HepG2 (cell line): ENCODE results near the gene CACNA1D. TPM values are rescaled to one million over a fixed set of nuclear protein-coding genes. Genes with fewer than 3 reads are reported as not detected.

Source experiments
- ATAC-seq: fragments of 200-7000 bp; cut with Tn5 transposase; 3 replicates; pipeline ENCODE4 v1.9.1; 2020; ENCODE audit warnings: mild to moderate bottlenecking, moderate library complexity
- BruUV-seq: library from RNA; stranded (reverse); fragments of 400-500 nt; replicated peaks from 2 replicates; lab custom pipeline; 2021; lab: Mats Ljungman, UMichigan
- CTCF ChIA-PET: fragments of 300-600 bp; formaldehyde crosslinking; extraction: SDS; loops from one replicate; lab custom pipeline; 2021; ENCODE audit warnings: low total read pairs, inconsistent platforms, low intra/inter-chr PET ratio; lab: Yijun Ruan, JAX
- POLR2A ChIA-PET: fragments of 350-600 bp; sonication (Branson Sonifier 250); formaldehyde crosslinking; loops from one replicate; lab custom pipeline; 2020; ENCODE audit warnings: antibody characterized with exemption, inconsistent platforms; lab: Yijun Ruan, JAX
- DNase-seq: peaks from one replicate; pipeline ENCODE4 v3.0.0-alpha.2; 2015; ENCODE audit warnings: low spot score
- FAIRE-seq: peaks from 3 replicates; lab custom pipeline; 2011; peaks lifted over from hg19 to GRCh38; lab: Jason Lieb, UNC
- H2AFZ ChIP-seq: one replicate; pipeline ENCODE4 v1.6.1; 2011; ENCODE audit warnings: low read length, inconsistent platforms
- H3K27ac ChIP-seq: fragments of 300-600 bp; 3 replicates; pipeline ENCODE4 v1.8.0; 2011; ENCODE audit warnings: mixed run types, mild to moderate bottlenecking, mixed read lengths, low read length, inconsistent platforms; ENCODE audit not compliant: insufficient read depth; ENCODE audit errors: extremely low read length
- H3K27me3 ChIP-seq, 2 experiments: fragments of 200-600 bp in 1 of 2; 2 replicates in 1 of 2; 3 replicates in 1 of 2; pipeline versions ENCODE4 v1.6.0 to v1.8.0; 2011; ENCODE audit warnings: low read length in 2 of 2, mild to moderate bottlenecking in 2 of 2, moderate library complexity in 2 of 2, inconsistent platforms in 1 of 2; ENCODE audit not compliant: insufficient read depth in 2 of 2, control insufficient read depth in 1 of 2
- H3K36me3 ChIP-seq, 2 experiments: fragments of 200-600 bp in 1 of 2; replicated peaks in 1 of 2; 2 replicates in 1 of 2; 3 replicates in 1 of 2; pipeline versions ENCODE4 v1.5.1 to v1.8.0; 2011; ENCODE audit warnings: low read length in 2 of 2, inconsistent platforms in 1 of 2; ENCODE audit not compliant: insufficient read depth in 2 of 2, control insufficient read depth in 1 of 2
- H3K4me1 ChIP-seq: 2 replicates; pipeline ENCODE4 v1.5.1; 2012; ENCODE audit warnings: low read length, inconsistent platforms; ENCODE audit not compliant: insufficient read depth
- H3K4me2 ChIP-seq: 2 replicates; pipeline ENCODE4 v1.6.0; 2011; ENCODE audit warnings: low read depth, low read length, inconsistent platforms
- H3K4me3 ChIP-seq, 3 experiments: fragments of 200-600 bp in 1 of 3; sonication (generic), shearing (Covaris generic) in 1 of 3; replicated peaks in 1 of 3; 2 replicates each; pipeline ENCODE4 v1.5.1; 2011 to 2016; ENCODE audit warnings: low read length in 3 of 3, inconsistent platforms in 2 of 3, low read depth in 2 of 3, mild to moderate bottlenecking in 2 of 3, control low read depth in 1 of 3, mixed read lengths in 1 of 3; ENCODE audit not compliant: insufficient read depth in 1 of 3
- H3K79me2 ChIP-seq: one replicate; pipeline ENCODE4 v1.6.1; 2011; ENCODE audit warnings: low read length, inconsistent platforms; ENCODE audit not compliant: insufficient read depth
- H3K9ac ChIP-seq: 2 replicates; pipeline ENCODE4 v1.6.0; 2011; ENCODE audit warnings: mild to moderate bottlenecking, low read depth, low read length, inconsistent platforms; ENCODE audit not compliant: insufficient read depth
- H3K9me3 ChIP-seq: 2 replicates; pipeline ENCODE4 v1.5.1; 2012; ENCODE audit warnings: mild to moderate bottlenecking, low read length
- H4K20me1 ChIP-seq: 2 replicates; pipeline ENCODE4 v1.6.0; 2011; ENCODE audit warnings: inconsistent platforms, mild to moderate bottlenecking, low read length, moderate library complexity; ENCODE audit not compliant: insufficient read depth
- FOXP1 ChIP-seq, 2 experiments: fragments of 450-650 bp in 1 of 2; IDR thresholded peaks; 2 replicates each; pipeline ENCODE4 v1.6.1; 2017 to 2018; ENCODE audit warnings: antibody characterized with exemption in 1 of 2
- RBFOX2 ChIP-seq: fragments of 200-400 bp; formaldehyde crosslinking; IDR thresholded peaks from 2 replicates; pipeline ENCODE4 v1.6.1; 2017; ENCODE audit warnings: low read depth, mild to moderate bottlenecking, low read length
- ZNF441 ChIP-seq: sonication (generic); formaldehyde crosslinking; IDR thresholded peaks from 2 replicates; pipeline ENCODE4 v1.7.0; 2021; ENCODE audit warnings: missing genetic modification reagents, borderline replicate concordance
- ZNF501 ChIP-seq: sonication (generic); formaldehyde crosslinking; IDR thresholded peaks from 2 replicates; pipeline ENCODE4 v1.5.1; 2020; ENCODE audit warnings: mild to moderate bottlenecking, moderate library complexity, missing genetic modification reagents
- WGBS: methylation state at CpG from one replicate; pipeline ENCODE4 v1.1.6; 2017; ENCODE audit warnings: low lambda C conversion rate; 5-methylcytosine and 5-hydroxymethylcytosine counted together
- in situ Hi-C: cut with HindIII; loops from 2 replicates; pipeline ENCODE4 v1.10.0; 2017; ENCODE audit warnings: low pct_unique_long_range_greater_than_20kb; ENCODE audit not compliant: extremely low pct_ligation_motif_present
- intact Hi-C: fragments of 100-400 bp; cut with micrococcal nuclease; formaldehyde crosslinking; loops from one replicate; pipeline ENCODE4 v1.10.0; 2022; ENCODE audit not compliant: unreplicated experiment
- polyA plus RNA-seq, 8 experiments: library from polyadenylated mRNA; depleted of rRNA in 3 of 8; stranded (reverse) in 7 of 8; unstranded in 1 of 8; fragments of >200 nt; fragmentation: Illumina TruSeq in 4 of 8; extraction: Trizol in 4 of 8; gene quantifications; 2 replicates each; pipeline versions ENCODE4 v1.2.1 to v1.2.3, GENCODE V29; 2011 to 2016; ENCODE audit warnings: low read depth in 4 of 8, missing spikeins in 1 of 8, mixed read lengths in 1 of 8; ENCODE audit not compliant: insufficient read depth in 1 of 8
- total RNA-seq, 5 experiments: library from RNA; depleted of rRNA; stranded (reverse); fragments of >200 nt; fragmentation: Illumina TruSeq; extraction: Trizol; gene quantifications; 2 replicates each; pipeline ENCODE4 v1.2.3, GENCODE V29; 2016; ENCODE audit warnings: low read depth in 1 of 5

Gene CACNA1D
- total and polyA plus RNA-seq, 2 of the 13 experiments (the other 11 are each of a cell fraction or from before 2014, with no cell fraction given), result 0.26 to 0.38 TPM

DNA sequence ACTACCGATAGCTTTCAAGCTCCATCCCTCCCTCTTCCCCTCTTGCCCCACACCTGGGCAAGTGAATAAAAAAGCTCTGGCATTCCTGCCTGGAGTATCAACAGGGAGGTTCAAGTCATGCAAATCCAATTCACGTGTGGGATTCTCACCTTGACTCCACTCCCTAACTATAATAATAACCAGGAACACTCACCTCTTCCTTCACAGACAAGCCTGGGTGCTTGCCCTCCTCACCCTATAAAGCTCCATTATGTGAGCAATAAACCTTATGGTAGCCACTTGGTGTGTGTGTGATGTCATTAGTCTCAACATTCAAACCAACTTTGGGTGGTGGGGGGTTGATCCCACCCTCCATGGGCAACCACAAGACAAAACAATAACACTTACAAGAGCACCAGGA is 335.2 kb downstream of the CACNA1D start:
- BruUV-seq, result no TSS peak

DNA sequence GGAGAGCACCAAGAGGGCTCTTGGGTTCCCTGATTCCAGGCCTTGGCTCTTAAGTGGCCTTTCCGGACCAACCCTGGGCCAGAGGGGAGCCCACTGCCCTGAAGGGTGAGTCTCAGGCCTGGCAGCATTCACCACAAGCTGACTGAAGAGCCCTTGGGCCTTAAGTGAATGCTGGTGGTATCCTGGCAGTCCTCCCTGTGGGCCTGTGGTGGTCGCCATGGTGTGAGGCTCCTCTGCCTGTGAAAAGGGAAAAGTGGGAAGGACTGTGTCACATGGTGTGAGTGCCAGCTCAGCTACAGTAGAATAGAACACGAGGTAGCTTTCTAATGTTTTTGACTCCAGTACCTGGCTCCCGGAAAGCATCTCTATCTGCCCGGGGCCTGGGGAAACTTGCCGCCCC is 336.5 kb downstream of the CACNA1D start:
- in situ Hi-C loops, result no loop called here
- no TSS peak for BruUV-seq
- CTCF ChIA-PET, result no interaction called here
- DNase-seq (no peak), ATAC-seq (no peak; the same call in 2 of the 3 replicates), FAIRE-seq (no peak)
- POLR2A ChIA-PET, result interaction anchor here (9.0 kb wide), 1 partner anchor 12 kb away, joined by 71 read pairs; no protein-coding TSS in a partner anchor
- Histone ChIP-seq H3K27me3 (no peaks in the 10 kb centered on the region), H4K20me1 (peaks cover 69% of the 10 kb centered on the region), H3K27ac (no peak overlapping the region), H3K36me3 (peaks cover 34 to 75% of the 10 kb centered on the region in 2 experiments), H2AFZ (no peak overlapping the region), H3K9me3 (no peaks in the 10 kb centered on the region), H3K4me1 (peaks cover 88% of the 10 kb centered on the region), H3K4me3 (no peak overlapping the region), H3K79me2 (peaks cover 94% of the 10 kb centered on the region), H3K9ac (no peak overlapping the region), H3K4me2 (no peak overlapping the region)
- intact Hi-C loops, result no loop called here
- no peak for TF ChIP-seq FOXP1 (IDR thresholded peaks at IDR 0.05)
- TF ChIP-seq FOXP1 (CRISPR knock-in tag; IDR thresholded peaks at IDR 0.05), result no peak
- TF ChIP-seq ZNF501 (CRISPR knock-in tag), result 0 out of 2 replicates have a peak, but pooled peaks have one; percentile 20
- WGBS, result 90% methylated on average over 5 of the region's 6 CpGs

More for the DNA sequence above, 335.2 kb downstream of the CACNA1D start:
- H3K79me2 ChIP-seq, result peaks cover 94% of the 10 kb centered on the region
- H3K36me3 ChIP-seq, result peaks cover 32 to 75% of the 10 kb centered on the region in 2 experiments
- H3K9ac ChIP-seq, result no peak overlapping the region
- H3K27ac ChIP-seq, result no peak overlapping the region
- DNase-seq (no peak), FAIRE-seq (no peak), ATAC-seq (no peak)
- H3K9me3 ChIP-seq, result no peaks in the 10 kb centered on the region
- 97% methylated on average over 2 of the region's 2 CpGs for WGBS
- H3K27me3 ChIP-seq, result no peaks in the 10 kb centered on the region
- in situ Hi-C loops, result no loop called here
- no peak overlapping the region for H3K4me3 ChIP-seq
- ChIA-PET CTCF (interaction anchor here (0.6 kb wide), 1 partner anchor 326 kb away, joined by 3 read pairs; no protein-coding TSS in a partner anchor), POLR2A (interaction anchor here (9.0 kb wide), 1 partner anchor 13 kb away, joined by 71 read pairs; no protein-coding TSS in a partner anchor)
- no peak overlapping the region for H2AFZ ChIP-seq
- intact Hi-C loops, result no loop called here
- H4K20me1 ChIP-seq, result peaks cover 70% of the 10 kb centered on the region
- H3K4me2 ChIP-seq, result no peak overlapping the region
- no peak for TF ChIP-seq ZNF441 (CRISPR knock-in tag)
- 0 out of 2 replicates have a peak, but pooled peaks have one; percentile 3 for TF ChIP-seq RBFOX2
- H3K4me1 ChIP-seq, result peaks cover 88% of the 10 kb centered on the region
